WTC11 (cell line): ENCODE measurements around the gene RNF145. TPM values are rescaled to one million over a fixed set of nuclear protein-coding genes. Genes with fewer than 3 reads are reported as not detected.

Experiments
- ATAC-seq: fragments of 200-7000 bp; cut with Tn5 transposase; 2 replicates; pipeline ENCODE4 v1.10.0; 2021; ENCODE audit warnings: mild to moderate bottlenecking, moderate library complexity
- CTCF ChIA-PET: fragments of 300-600 bp; sonication (Branson Sonifier 250); formaldehyde crosslinking; loops from one replicate; lab custom pipeline; 2021; ENCODE audit warnings: antibody characterized with exemption; lab: Charles Lee
- POLR2A ChIA-PET: fragments of 350-600 bp; sonication (Branson Sonifier 250); formaldehyde crosslinking; loops from one replicate; lab custom pipeline; 2021; ENCODE audit warnings: antibody characterized with exemption; lab: Charles Lee
- DNase-seq: peaks from one replicate; pipeline ENCODE4 v3.0.0; 2021; ENCODE audit warnings: low spot score
- H3K27ac Mint-ChIP-seq: 2 replicates; pipeline ENCODE4 v1.8.0; 2021; ENCODE audit warnings: mixed read lengths
- H3K27me3 Mint-ChIP-seq: 2 replicates; pipeline ENCODE4 v1.8.0; 2021; ENCODE audit warnings: low read depth, mild to moderate bottlenecking, moderate library complexity, mixed read lengths
- H3K36me3 Mint-ChIP-seq: 2 replicates; pipeline ENCODE4 v1.8.0; 2021; ENCODE audit warnings: mixed read lengths
- H3K4me1 Mint-ChIP-seq: 2 replicates; pipeline ENCODE4 v1.8.0; 2022; ENCODE audit warnings: mixed read lengths
- H3K4me3 Mint-ChIP-seq: 2 replicates; pipeline ENCODE4 v1.8.0; 2021; ENCODE audit warnings: mild to moderate bottlenecking, moderate library complexity, mixed read lengths
- H3K9me3 Mint-ChIP-seq: 2 replicates; pipeline ENCODE4 v1.8.0; 2021; ENCODE audit warnings: mixed read lengths
- AFF4 ChIP-seq: sonication (generic); formaldehyde crosslinking; IDR thresholded peaks from 2 replicates; pipeline ENCODE4 v1.8.1; 2023; ENCODE audit warnings: mild to moderate bottlenecking, missing genetic modification reagents, borderline replicate concordance
- E2F4 ChIP-seq: sonication (generic); formaldehyde crosslinking; IDR thresholded peaks from 2 replicates; pipeline ENCODE4 v1.8.1; 2022; ENCODE audit warnings: low read depth, mild to moderate bottlenecking, moderate library complexity, missing genetic modification reagents, borderline replicate concordance
- ETV6 ChIP-seq: sonication (generic); formaldehyde crosslinking; IDR thresholded peaks from 2 replicates; pipeline ENCODE4 v1.8.1; 2022; ENCODE audit warnings: mild to moderate bottlenecking, missing genetic modification reagents
- FOXJ3 ChIP-seq: sonication (generic); formaldehyde crosslinking; IDR thresholded peaks from 2 replicates; pipeline ENCODE4 v1.9.0; 2021; ENCODE audit warnings: missing genetic modification reagents, mild to moderate bottlenecking, borderline replicate concordance
- FOXK1 ChIP-seq: sonication (generic); formaldehyde crosslinking; IDR thresholded peaks from 2 replicates; pipeline ENCODE4 v1.8.0; 2022; ENCODE audit warnings: mild to moderate bottlenecking, moderate library complexity, missing genetic modification reagents
- MAX ChIP-seq: sonication (generic); formaldehyde crosslinking; IDR thresholded peaks from 2 replicates; pipeline ENCODE4 v1.8.0; 2022; ENCODE audit warnings: mild to moderate bottlenecking, missing genetic modification reagents
- PRRX2 ChIP-seq: fragments of 250-450 bp; sonication (Bioruptor Pico); IDR thresholded peaks from 2 replicates; pipeline ENCODE4 v1.8.0; 2021; ENCODE audit warnings: mild to moderate bottlenecking
- SOX15 ChIP-seq: fragments of 250-450 bp; sonication (Bioruptor Pico); IDR thresholded peaks from 2 replicates; pipeline ENCODE4 v1.9.0; 2021; ENCODE audit warnings: mild to moderate bottlenecking
- STAT6 ChIP-seq: sonication (generic); formaldehyde crosslinking; conservative IDR thresholded peaks from 2 replicates; pipeline ENCODE4 v1.8.1; 2023; ENCODE audit warnings: mild to moderate bottlenecking, low read depth, missing genetic modification reagents, moderate library complexity
- USF1 ChIP-seq: sonication (generic); formaldehyde crosslinking; IDR thresholded peaks from 2 replicates; pipeline ENCODE4 v1.8.0; 2022; ENCODE audit warnings: mild to moderate bottlenecking, missing genetic modification reagents
- ZNF138 ChIP-seq: sonication (generic); formaldehyde crosslinking; conservative IDR thresholded peaks from 2 replicates; pipeline ENCODE4 v1.8.1; 2022; ENCODE audit warnings: mild to moderate bottlenecking, moderate library complexity, missing genetic modification reagents
- ZNF281 ChIP-seq: sonication (generic); formaldehyde crosslinking; IDR thresholded peaks from 2 replicates; pipeline ENCODE4 v1.8.0; 2023; ENCODE audit warnings: mild to moderate bottlenecking, missing genetic modification reagents
- ZNF416 ChIP-seq: fragments of 250-450 bp; sonication (Bioruptor Pico); IDR thresholded peaks from 2 replicates; pipeline ENCODE4 v1.9.0; 2021; ENCODE audit warnings: mild to moderate bottlenecking, inconsistent platforms
- total RNA-seq: library from RNA; stranded (reverse); gene quantifications from 3 replicates; pipeline ENCODE4 v1.2.3, GENCODE V29; 2021

RNF145 gene
- total RNA-seq, 1 experiment from 2014 or later: 76.8 TPM

GRCh38 chr5:159223469-159223868, 14.1 kb upstream of the RNF145 start (continued):
- TF ChIP-seq ZNF281 (CRISPR knock-in tag): no peak
- TF ChIP-seq ZNF416: no peak
- TF ChIP-seq ETV6 (CRISPR knock-in tag): no peak
- no peak for TF ChIP-seq USF1 (CRISPR knock-in tag)
- no peak for TF ChIP-seq MAX
- TF ChIP-seq ZNF138: no peak
- TF ChIP-seq E2F4 (CRISPR knock-in tag): no peak
- TF ChIP-seq FOXK1 (CRISPR knock-in tag): no peak
- no peak for TF ChIP-seq SOX15
- TF ChIP-seq FOXJ3 (CRISPR knock-in tag): no peak

GRCh38 chr5:159220206-159220605, 10.9 kb upstream of the RNF145 start:
- Mint-ChIP-seq H3K4me1 (no peaks in the 10 kb centered on the region), H3K9me3 (no peaks in the 10 kb centered on the region), H3K4me3 (no peak overlapping the region), H3K27ac (no peak overlapping the region), H3K36me3 (no peaks in the 10 kb centered on the region), H3K27me3 (peaks cover 64% of the 10 kb centered on the region)
- TF ChIP-seq PRRX2 (CRISPR knock-in tag): no peak
- TF ChIP-seq AFF4: no peak
- TF ChIP-seq STAT6 (CRISPR knock-in tag): no peak
- DNase-seq: no peak
- no peak for ATAC-seq
- ChIA-PET POLR2A (no interaction called here), CTCF (no interaction called here)
